A673 (cell line): ENCODE measurements around the gene RAB27B. TPM values are rescaled to one million over a fixed set of nuclear protein-coding genes. Genes with fewer than 3 reads are reported as not detected.

ENCODE experiments used
- BruUV-seq: library from RNA; stranded (reverse); fragments of 400-500 nt; replicated peaks from 2 replicates; lab custom pipeline; 2021; lab: Mats Ljungman, UMichigan
- CTCF ChIA-PET: fragments of 300-600 bp; sonication (Branson Sonifier 250); formaldehyde crosslinking; loops from one replicate; lab custom pipeline; 2022; ENCODE audit warnings: antibody characterized with exemption; lab: Charles Lee
- POLR2A ChIA-PET: fragments of 300-600 bp; sonication (Branson Sonifier 250); formaldehyde crosslinking; loops from one replicate; lab custom pipeline; 2022; ENCODE audit warnings: antibody characterized with exemption; ENCODE audit not compliant: low non-redundant PET; lab: Charles Lee
- DNase-seq: peaks from one replicate; pipeline ENCODE4 v3.0.0-alpha.2; 2015; ENCODE audit warnings: low spot score
- H3K27ac ChIP-seq: fragments of 200-600 bp; sonication (generic); 2 replicates; pipeline ENCODE4 v1.5.1; 2016; ENCODE audit warnings: mixed run types, low read depth, mild to moderate bottlenecking, mixed read lengths, antibody characterized with exemption, low read length; ENCODE audit not compliant: poor library complexity, severe bottlenecking
- H3K27me3 ChIP-seq: fragments of 200-600 bp; sonication (generic); replicated peaks from 2 replicates; pipeline ENCODE4 v1.6.1; 2017; ENCODE audit warnings: mixed run types, low read depth, mild to moderate bottlenecking, mixed read lengths, antibody characterized with exemption, low read length; ENCODE audit not compliant: insufficient read depth, poor library complexity
- H3K36me3 ChIP-seq: fragments of 200-600 bp; sonication (generic); 2 replicates; pipeline ENCODE4 v1.6.1; 2016; ENCODE audit warnings: mixed run types, mild to moderate bottlenecking, mixed read lengths, antibody characterized with exemption, low read length; ENCODE audit not compliant: insufficient read depth, poor library complexity, severe bottlenecking
- H3K4me1 ChIP-seq: fragments of 200-600 bp; sonication (generic); 2 replicates; pipeline ENCODE4 v1.6.1; 2017; ENCODE audit warnings: mixed run types, mild to moderate bottlenecking, mixed read lengths, antibody characterized with exemption, low read length; ENCODE audit not compliant: insufficient read depth, poor library complexity, severe bottlenecking
- H3K4me3 ChIP-seq: fragments of 200-600 bp; sonication (generic); 2 replicates; pipeline ENCODE4 v1.5.1; 2016; ENCODE audit warnings: low read depth, mixed run types, mild to moderate bottlenecking, mixed read lengths, low read length; ENCODE audit not compliant: poor library complexity, severe bottlenecking
- H3K9me3 ChIP-seq: fragments of 200-600 bp; sonication (generic); 2 replicates; pipeline ENCODE4 v1.6.1; 2016; ENCODE audit warnings: mixed run types, low read depth, mild to moderate bottlenecking, mixed read lengths, antibody characterized with exemption, low read length; ENCODE audit not compliant: poor library complexity, severe bottlenecking
- EZH2 ChIP-seq: fragments of 200-600 bp; sonication (generic); IDR thresholded peaks from 2 replicates; pipeline ENCODE4 v1.6.1; 2017; ENCODE audit warnings: borderline replicate concordance, low read depth, mild to moderate bottlenecking, mixed read lengths, antibody characterized with exemption, low read length; ENCODE audit not compliant: poor library complexity, severe bottlenecking
- intact Hi-C: fragments of 100-400 bp; cut with micrococcal nuclease; formaldehyde crosslinking; loops from one replicate; pipeline ENCODE4 v1.10.0; 2022; ENCODE audit not compliant: unreplicated experiment
- total RNA-seq: library from RNA; stranded (reverse); gene quantifications from 2 replicates; pipeline ENCODE4 v1.2.3, GENCODE V29; 2021
- TF ChIP-seq, protein P1 (sequence below): fragments of 300-800, 200-600 bp; sonication (generic); conservative IDR thresholded peaks from 2 replicates; pipeline ENCODE4 v1.5.1; 2017; ENCODE audit warnings: low read depth, mild to moderate bottlenecking, antibody characterized with exemption, low read length, moderate library complexity, mixed read lengths

The RAB27B gene
- total RNA-seq, 1 experiment from 2014 or later = not detected

GRCh38 chr18:54824761-54825160 is 3.5 kb upstream of the RAB27B start:
- no peaks in the 10 kb centered on the region for H3K36me3 ChIP-seq
- POLR2A ChIA-PET = no interaction called here
- TF ChIP-seq, protein P1, sequence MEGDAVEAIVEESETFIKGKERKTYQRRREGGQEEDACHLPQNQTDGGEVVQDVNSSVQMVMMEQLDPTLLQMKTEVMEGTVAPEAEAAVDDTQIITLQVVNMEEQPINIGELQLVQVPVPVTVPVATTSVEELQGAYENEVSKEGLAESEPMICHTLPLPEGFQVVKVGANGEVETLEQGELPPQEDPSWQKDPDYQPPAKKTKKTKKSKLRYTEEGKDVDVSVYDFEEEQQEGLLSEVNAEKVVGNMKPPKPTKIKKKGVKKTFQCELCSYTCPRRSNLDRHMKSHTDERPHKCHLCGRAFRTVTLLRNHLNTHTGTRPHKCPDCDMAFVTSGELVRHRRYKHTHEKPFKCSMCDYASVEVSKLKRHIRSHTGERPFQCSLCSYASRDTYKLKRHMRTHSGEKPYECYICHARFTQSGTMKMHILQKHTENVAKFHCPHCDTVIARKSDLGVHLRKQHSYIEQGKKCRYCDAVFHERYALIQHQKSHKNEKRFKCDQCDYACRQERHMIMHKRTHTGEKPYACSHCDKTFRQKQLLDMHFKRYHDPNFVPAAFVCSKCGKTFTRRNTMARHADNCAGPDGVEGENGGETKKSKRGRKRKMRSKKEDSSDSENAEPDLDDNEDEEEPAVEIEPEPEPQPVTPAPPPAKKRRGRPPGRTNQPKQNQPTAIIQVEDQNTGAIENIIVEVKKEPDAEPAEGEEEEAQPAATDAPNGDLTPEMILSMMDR = no peak
- TF ChIP-seq EZH2 = no peak
- no peak overlapping the region for H3K27ac ChIP-seq
- CTCF ChIA-PET = no interaction called here
- intact Hi-C loops = no loop called here
- no peak for DNase-seq
- H3K4me3 ChIP-seq = no peak overlapping the region
- H3K27me3 ChIP-seq = peaks cover 5% of the 10 kb centered on the region
- H3K4me1 ChIP-seq = no peaks in the 10 kb centered on the region
- BruUV-seq = no TSS peak
- no peaks in the 10 kb centered on the region for H3K9me3 ChIP-seq

- TF ChIP-seq, protein P1 = no peak
- no peak for TF ChIP-seq EZH2
- Histone ChIP-seq H3K4me1 (no peaks in the 10 kb centered on the region), H3K9me3 (no peaks in the 10 kb centered on the region), H3K36me3 (no peaks in the 10 kb centered on the region), H3K4me3 (no peak overlapping the region), H3K27ac (no peak overlapping the region), H3K27me3 (peaks cover 5% of the 10 kb centered on the region)
- POLR2A ChIA-PET = no interaction called here
- CTCF ChIA-PET = no interaction called here
- no TSS peak for BruUV-seq
- no peak for DNase-seq
- intact Hi-C loops = no loop called here
These were observed 2.5 kb upstream of the RAB27B start for GRCh38 chr18:54825601-54826344.

DNA sequence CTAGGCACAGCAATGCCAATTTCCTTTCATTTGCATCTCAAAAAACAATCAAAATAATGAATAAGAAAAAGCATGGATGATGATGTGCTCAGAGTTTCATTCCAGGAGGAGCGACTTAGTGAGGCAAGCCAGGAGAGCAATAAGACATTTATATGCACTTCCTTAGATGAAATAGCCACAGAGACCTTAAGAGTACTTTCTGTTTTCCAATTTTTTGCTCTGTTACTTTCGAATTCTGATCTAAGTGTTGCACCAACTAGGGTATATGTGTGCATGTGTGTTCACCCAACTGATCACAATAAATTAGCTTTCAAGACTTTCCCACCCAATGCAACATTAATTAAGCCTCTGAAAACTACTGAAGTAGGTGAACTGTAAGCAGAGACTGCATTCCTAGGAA is 709 bp downstream of the RAB27B start:
- no peaks in the 10 kb centered on the region for H3K9me3 ChIP-seq
- no peak overlapping the region for H3K27ac ChIP-seq
- intact Hi-C loops = no loop called here
- ChIA-PET CTCF (no interaction called here), POLR2A (no interaction called here)
- peak overlapping the region; percentile 41 for H3K4me3 ChIP-seq
- no peak for DNase-seq
- no TSS peak for BruUV-seq
- peaks cover 5% of the 10 kb centered on the region for H3K27me3 ChIP-seq
- no peaks in the 10 kb centered on the region for H3K36me3 ChIP-seq
- TF ChIP-seq, protein P1 = no peak
- TF ChIP-seq EZH2 = no peak
- H3K4me1 ChIP-seq = no peaks in the 10 kb centered on the region
